Erythroblast (primary cell): ENCODE results near the gene ARHGEF6.

Experiments
- DNase-seq, 2 experiments: peaks; one replicate each; lab custom pipeline; 2025; lab: John Stamatoyannopoulos, UW
- GATA1 ChIP-seq: IDR thresholded peaks from 2 replicates; pipeline ENCODE4 v1.6.1; 2011; ENCODE audit warnings: low read depth, mild to moderate bottlenecking, control low read depth, low read length, moderate library complexity
- POLR2A ChIP-seq: IDR thresholded peaks from 2 replicates; pipeline ENCODE4 v1.6.1; 2011; ENCODE audit warnings: mild to moderate bottlenecking, low read length

The ARHGEF6 gene

DNA sequence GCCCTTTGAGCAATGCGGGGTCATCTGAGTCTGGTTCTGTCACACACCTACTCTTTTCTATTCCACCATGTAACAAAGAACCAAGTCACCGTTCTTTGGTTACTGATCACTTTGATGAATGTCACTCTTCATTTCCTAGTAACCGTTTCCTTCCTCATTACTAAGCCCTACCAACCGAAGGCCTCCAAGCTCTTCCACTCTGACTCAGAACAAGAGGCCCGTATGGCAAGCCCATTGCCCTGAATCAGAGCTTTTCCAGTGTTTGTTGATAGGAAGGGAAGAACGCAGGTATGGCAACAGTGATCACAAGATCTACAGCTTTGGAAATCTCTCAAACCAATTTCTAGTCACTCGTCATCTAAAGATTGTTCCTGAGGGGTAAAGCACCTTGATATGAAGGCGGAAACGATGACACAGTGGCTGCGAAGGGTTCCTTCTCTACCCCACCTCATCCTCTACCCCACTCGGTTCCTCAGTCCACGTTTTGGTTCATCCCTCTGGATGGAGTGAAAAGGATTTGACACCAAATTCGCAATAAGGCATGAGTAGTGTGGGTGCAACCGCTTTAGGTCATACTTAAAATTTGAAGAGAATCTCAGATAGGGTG lies 160.7 kb downstream of the ARHGEF6 start:
- TF ChIP-seq GATA1 (no peak), POLR2A (no peak)
- no peak for DNase-seq

DNA sequence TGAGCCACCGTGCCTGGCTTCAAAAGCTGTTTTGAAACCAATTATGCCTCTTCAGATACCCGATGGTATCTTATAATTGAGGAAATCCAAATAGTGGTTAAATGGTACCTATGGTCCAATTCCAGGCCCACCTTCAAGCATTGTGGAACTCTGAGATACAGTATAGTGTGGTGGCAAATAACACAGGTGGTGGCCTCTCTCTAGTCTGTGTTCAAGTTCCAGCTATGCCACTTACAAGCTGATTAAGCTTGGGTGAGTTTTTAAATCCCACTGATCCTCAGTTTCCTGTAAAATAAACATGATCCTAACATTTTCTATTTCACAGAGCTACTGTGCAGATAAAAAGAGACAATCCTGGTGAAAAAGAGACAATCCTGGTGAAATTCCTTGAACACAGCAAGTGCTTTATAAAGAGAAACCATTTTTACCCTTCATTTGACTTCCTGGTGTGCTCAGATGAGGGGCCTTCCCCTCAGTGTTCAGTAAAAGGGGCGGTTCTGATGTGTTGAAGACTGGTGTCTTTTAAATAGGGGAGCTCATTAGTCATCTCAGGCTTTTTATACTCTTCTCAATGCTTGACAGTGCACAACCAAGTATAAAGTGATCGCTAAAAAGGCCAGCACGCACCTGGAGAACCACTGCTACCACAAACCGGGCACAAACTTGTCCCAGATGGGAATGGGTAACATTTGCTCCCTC lies 163.6 kb downstream of the ARHGEF6 start:
- DNase-seq, result no peak
- TF ChIP-seq GATA1 (no peak), POLR2A (no peak)
